OCI-LY7 (cell line): Measurements from ENCODE around the gene ENTR1. TPM values are rescaled to one million over a fixed set of nuclear protein-coding genes. Genes with fewer than 3 reads are reported as not detected.

Experiments
- BruUV-seq: library from RNA; stranded (reverse); fragments of 400-500 nt; replicated peaks from 2 replicates; lab custom pipeline; 2021; lab: Mats Ljungman, UMichigan
- CTCF ChIA-PET: fragments of 300-600 bp; sonication (Branson Sonifier 250); formaldehyde crosslinking; loops from one replicate; lab custom pipeline; 2022; ENCODE audit warnings: antibody characterized with exemption; ENCODE audit not compliant: unreplicated experiment; lab: Charles Lee
- POLR2A ChIA-PET: fragments of 300-600 bp; sonication (Branson Sonifier 250); formaldehyde crosslinking; loops from one replicate; lab custom pipeline; 2022; ENCODE audit warnings: antibody characterized with exemption; lab: Charles Lee
- DNase-seq: peaks from one replicate; pipeline ENCODE4 v3.0.0-alpha.2; 2015; ENCODE audit warnings: low spot score
- H2AFZ ChIP-seq: fragments of 200-600 bp; sonication (generic), shearing (Covaris generic); 2 replicates; pipeline ENCODE4 v1.6.1; 2014; ENCODE audit warnings: mild to moderate bottlenecking, antibody characterized with exemption, low read length, moderate library complexity
- H3K27ac ChIP-seq: fragments of 200-600 bp; sonication (generic); 2 replicates; pipeline ENCODE4 v1.5.1; 2014; ENCODE audit warnings: mixed run types, low read depth, mild to moderate bottlenecking, moderate library complexity, low read length, inconsistent platforms; ENCODE audit not compliant: poor library complexity, severe bottlenecking
- H3K36me3 ChIP-seq: fragments of 200-600 bp; sonication (generic); 2 replicates; pipeline ENCODE4 v1.6.1; 2014; ENCODE audit warnings: mild to moderate bottlenecking, antibody characterized with exemption, low read length, moderate library complexity, mixed read lengths; ENCODE audit not compliant: insufficient read depth
- H3K4me1 ChIP-seq: fragments of 200-600 bp; sonication (generic); 2 replicates; pipeline ENCODE4 v1.5.1; 2014; ENCODE audit warnings: mild to moderate bottlenecking, low read length; ENCODE audit not compliant: insufficient read depth, poor library complexity, severe bottlenecking
- H3K4me2 ChIP-seq: fragments of 200-600 bp; sonication (generic); 2 replicates; pipeline ENCODE4 v1.6.1; 2014; ENCODE audit warnings: mild to moderate bottlenecking, low read length
- H3K4me3 ChIP-seq: fragments of 200-600 bp; sonication (generic); 2 replicates; pipeline ENCODE4 v1.5.1; 2014; ENCODE audit warnings: mild to moderate bottlenecking, low read depth, low read length; ENCODE audit not compliant: poor library complexity, severe bottlenecking
- H3K79me2 ChIP-seq: fragments of 200-600 bp; sonication (generic); 2 replicates; pipeline ENCODE4 v1.6.1; 2016; ENCODE audit warnings: low read depth, mild to moderate bottlenecking, low read length, moderate library complexity, mixed read lengths; ENCODE audit not compliant: insufficient read depth
- H3K9me2 ChIP-seq: fragments of 200-600 bp; sonication (generic); 2 replicates; pipeline ENCODE4 v1.6.1; 2016; ENCODE audit warnings: mild to moderate bottlenecking, low read length, mixed read lengths; ENCODE audit not compliant: insufficient read depth
- H3K9me3 ChIP-seq: fragments of 200-600 bp; sonication (generic); 2 replicates; pipeline ENCODE4 v1.6.1; 2014; ENCODE audit warnings: mild to moderate bottlenecking, mixed run types, low read length, mixed read lengths
- H4K20me1 ChIP-seq: fragments of 200-600 bp; sonication (generic); 2 replicates; pipeline ENCODE4 v1.6.1; 2014; ENCODE audit warnings: mild to moderate bottlenecking, antibody characterized with exemption, low read length, moderate library complexity, mixed read lengths; ENCODE audit not compliant: insufficient read depth
- EZH2phosphoT487 ChIP-seq: fragments of 200-600 bp; sonication (generic); IDR thresholded peaks from 2 replicates; pipeline ENCODE4 v1.6.1; 2018; ENCODE audit warnings: low read depth, borderline replicate concordance, mild to moderate bottlenecking, mixed run types, antibody characterized with exemption, low read length, moderate library complexity, mixed read lengths
- intact Hi-C: fragments of 100-400 bp; cut with micrococcal nuclease; formaldehyde crosslinking; loops from one replicate; pipeline ENCODE4 v1.10.0; 2022; ENCODE audit not compliant: unreplicated experiment
- total RNA-seq, 2 experiments: library from RNA; depleted of rRNA in 1 of 2; stranded (reverse); fragments of >200 nt in 1 of 2; shearing (Covaris generic) in 1 of 2; gene quantifications; 2 replicates each; pipeline ENCODE4 v1.2.3, GENCODE V29; 2014 to 2022
- TF ChIP-seq, protein P1 (sequence below): fragments of 200-600 bp; sonication (generic); conservative IDR thresholded peaks from 2 replicates; pipeline ENCODE4 v1.5.1; 2014; ENCODE audit warnings: mild to moderate bottlenecking, antibody characterized with exemption, low read length, moderate library complexity, mixed read lengths

The ENTR1 gene
- total RNA-seq, 2 experiments from 2014 or later: 103 to 109 TPM

GRCh38 chr9:136385015-136385414 lies 25.4 kb downstream of the ENTR1 start:
- TF ChIP-seq, protein P1, sequence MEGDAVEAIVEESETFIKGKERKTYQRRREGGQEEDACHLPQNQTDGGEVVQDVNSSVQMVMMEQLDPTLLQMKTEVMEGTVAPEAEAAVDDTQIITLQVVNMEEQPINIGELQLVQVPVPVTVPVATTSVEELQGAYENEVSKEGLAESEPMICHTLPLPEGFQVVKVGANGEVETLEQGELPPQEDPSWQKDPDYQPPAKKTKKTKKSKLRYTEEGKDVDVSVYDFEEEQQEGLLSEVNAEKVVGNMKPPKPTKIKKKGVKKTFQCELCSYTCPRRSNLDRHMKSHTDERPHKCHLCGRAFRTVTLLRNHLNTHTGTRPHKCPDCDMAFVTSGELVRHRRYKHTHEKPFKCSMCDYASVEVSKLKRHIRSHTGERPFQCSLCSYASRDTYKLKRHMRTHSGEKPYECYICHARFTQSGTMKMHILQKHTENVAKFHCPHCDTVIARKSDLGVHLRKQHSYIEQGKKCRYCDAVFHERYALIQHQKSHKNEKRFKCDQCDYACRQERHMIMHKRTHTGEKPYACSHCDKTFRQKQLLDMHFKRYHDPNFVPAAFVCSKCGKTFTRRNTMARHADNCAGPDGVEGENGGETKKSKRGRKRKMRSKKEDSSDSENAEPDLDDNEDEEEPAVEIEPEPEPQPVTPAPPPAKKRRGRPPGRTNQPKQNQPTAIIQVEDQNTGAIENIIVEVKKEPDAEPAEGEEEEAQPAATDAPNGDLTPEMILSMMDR: no peak
- no peak for TF ChIP-seq EZH2phosphoT487
- no peak overlapping the region for H3K4me3 ChIP-seq
- H3K4me2 ChIP-seq: no peak overlapping the region
- H3K27ac ChIP-seq: no peak overlapping the region
- no peaks in the 10 kb centered on the region for H3K79me2 ChIP-seq
- DNase-seq: no peak
- H3K4me1 ChIP-seq: no peaks in the 10 kb centered on the region
- peaks cover 95% of the 10 kb centered on the region for H3K36me3 ChIP-seq
- ChIA-PET POLR2A (no interaction called here), CTCF (no interaction called here)
- intact Hi-C loops: no loop called here
- H3K9me2 ChIP-seq: no peaks in the 10 kb centered on the region
- H2AFZ ChIP-seq: no peak overlapping the region
- H3K9me3 ChIP-seq: no peaks in the 10 kb centered on the region
- BruUV-seq: no TSS peak
- no peaks in the 10 kb centered on the region; the same call in 1 of the 2 replicates for H4K20me1 ChIP-seq

DNA sequence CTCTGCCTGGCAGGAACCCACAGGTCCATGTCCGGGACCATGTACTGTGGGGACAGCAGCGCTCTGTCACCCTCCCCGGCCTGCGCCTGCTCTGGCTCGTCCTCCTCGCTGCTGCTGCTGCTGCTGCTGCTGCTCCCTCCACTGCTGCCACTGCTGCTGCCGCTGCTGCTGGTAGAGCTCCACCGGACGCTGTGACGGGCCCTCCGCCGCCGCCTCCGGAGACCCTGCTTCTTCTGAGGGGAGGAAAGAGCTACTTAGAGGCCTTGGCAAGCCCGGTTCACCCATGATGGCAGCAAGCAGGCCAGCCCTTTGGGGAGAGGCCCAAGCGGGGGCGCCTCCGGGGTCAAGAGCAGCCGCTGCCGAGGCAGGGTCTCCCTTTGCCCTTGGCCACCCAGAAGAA lies 27.0 kb downstream of the ENTR1 start:
- POLR2A ChIA-PET: no interaction called here
- DNase-seq: no peak
- TF ChIP-seq, protein P1: no peak
- no peak for TF ChIP-seq EZH2phosphoT487
- H3K4me1 ChIP-seq: no peaks in the 10 kb centered on the region
- no peaks in the 10 kb centered on the region; the same call in 1 of the 2 replicates for H4K20me1 ChIP-seq
- no peaks in the 10 kb centered on the region for H3K9me3 ChIP-seq
- H3K4me2 ChIP-seq: no peak overlapping the region
- no peak overlapping the region for H3K27ac ChIP-seq
- H3K9me2 ChIP-seq: no peaks in the 10 kb centered on the region
- intact Hi-C loops: no loop called here
- CTCF ChIA-PET: no interaction called here
- H2AFZ ChIP-seq: no peak overlapping the region
- no peaks in the 10 kb centered on the region for H3K79me2 ChIP-seq
- H3K36me3 ChIP-seq: peaks cover 95% of the 10 kb centered on the region
- H3K4me3 ChIP-seq: no peak overlapping the region
- BruUV-seq: no TSS peak

GRCh38 chr9:136381966-136382513 lies 28.4 kb downstream of the ENTR1 start:
- H2AFZ ChIP-seq: no peak overlapping the region
- no peaks in the 10 kb centered on the region for H3K4me1 ChIP-seq
- no peaks in the 10 kb centered on the region for H3K9me2 ChIP-seq
- POLR2A ChIA-PET: interaction anchor here (0.6 kb wide), 1 partner anchor 9 kb away, joined by 3 read pairs; no protein-coding TSS in a partner anchor
- no peaks in the 10 kb centered on the region for H3K79me2 ChIP-seq
- intact Hi-C loops: no loop called here
- no peaks in the 10 kb centered on the region; the same call in 1 of the 2 replicates for H4K20me1 ChIP-seq
- BruUV-seq: no TSS peak
- TF ChIP-seq EZH2phosphoT487: no peak
- TF ChIP-seq, protein P1: no peak
- H3K9me3 ChIP-seq: no peaks in the 10 kb centered on the region
- no peak overlapping the region for H3K27ac ChIP-seq
- CTCF ChIA-PET: no interaction called here
- DNase-seq: no peak
- no peak overlapping the region for H3K4me3 ChIP-seq
- no peak overlapping the region for H3K4me2 ChIP-seq
- H3K36me3 ChIP-seq: peaks cover 94% of the 10 kb centered on the region
